OCI-LY7 (cell line): ENCODE data around the gene GPSM3. TPM values are rescaled to one million over a fixed set of nuclear protein-coding genes. Genes with fewer than 3 reads are reported as not detected.

Experiments
- BruUV-seq: library from RNA; stranded (reverse); fragments of 400-500 nt; replicated peaks from 2 replicates; lab custom pipeline; 2021; lab: Mats Ljungman, UMichigan
- CTCF ChIA-PET: fragments of 300-600 bp; sonication (Branson Sonifier 250); formaldehyde crosslinking; loops from one replicate; lab custom pipeline; 2022; ENCODE audit warnings: antibody characterized with exemption; ENCODE audit not compliant: unreplicated experiment; lab: Charles Lee
- POLR2A ChIA-PET: fragments of 300-600 bp; sonication (Branson Sonifier 250); formaldehyde crosslinking; loops from one replicate; lab custom pipeline; 2022; ENCODE audit warnings: antibody characterized with exemption; lab: Charles Lee
- DNase-seq: peaks from one replicate; pipeline ENCODE4 v3.0.0-alpha.2; 2015; ENCODE audit warnings: low spot score
- H2AFZ ChIP-seq: fragments of 200-600 bp; sonication (generic), shearing (Covaris generic); 2 replicates; pipeline ENCODE4 v1.6.1; 2014; ENCODE audit warnings: mild to moderate bottlenecking, antibody characterized with exemption, low read length, moderate library complexity
- H3K27ac ChIP-seq: fragments of 200-600 bp; sonication (generic); 2 replicates; pipeline ENCODE4 v1.5.1; 2014; ENCODE audit warnings: mixed run types, low read depth, mild to moderate bottlenecking, moderate library complexity, low read length, inconsistent platforms; ENCODE audit not compliant: poor library complexity, severe bottlenecking
- H3K36me3 ChIP-seq: fragments of 200-600 bp; sonication (generic); 2 replicates; pipeline ENCODE4 v1.6.1; 2014; ENCODE audit warnings: mild to moderate bottlenecking, antibody characterized with exemption, low read length, moderate library complexity, mixed read lengths; ENCODE audit not compliant: insufficient read depth
- H3K4me1 ChIP-seq: fragments of 200-600 bp; sonication (generic); 2 replicates; pipeline ENCODE4 v1.5.1; 2014; ENCODE audit warnings: mild to moderate bottlenecking, low read length; ENCODE audit not compliant: insufficient read depth, poor library complexity, severe bottlenecking
- H3K4me2 ChIP-seq: fragments of 200-600 bp; sonication (generic); 2 replicates; pipeline ENCODE4 v1.6.1; 2014; ENCODE audit warnings: mild to moderate bottlenecking, low read length
- H3K4me3 ChIP-seq: fragments of 200-600 bp; sonication (generic); 2 replicates; pipeline ENCODE4 v1.5.1; 2014; ENCODE audit warnings: mild to moderate bottlenecking, low read depth, low read length; ENCODE audit not compliant: poor library complexity, severe bottlenecking
- H3K79me2 ChIP-seq: fragments of 200-600 bp; sonication (generic); 2 replicates; pipeline ENCODE4 v1.6.1; 2016; ENCODE audit warnings: low read depth, mild to moderate bottlenecking, low read length, moderate library complexity, mixed read lengths; ENCODE audit not compliant: insufficient read depth
- H3K9me2 ChIP-seq: fragments of 200-600 bp; sonication (generic); 2 replicates; pipeline ENCODE4 v1.6.1; 2016; ENCODE audit warnings: mild to moderate bottlenecking, low read length, mixed read lengths; ENCODE audit not compliant: insufficient read depth
- H3K9me3 ChIP-seq: fragments of 200-600 bp; sonication (generic); 2 replicates; pipeline ENCODE4 v1.6.1; 2014; ENCODE audit warnings: mild to moderate bottlenecking, mixed run types, low read length, mixed read lengths
- H4K20me1 ChIP-seq: fragments of 200-600 bp; sonication (generic); 2 replicates; pipeline ENCODE4 v1.6.1; 2014; ENCODE audit warnings: mild to moderate bottlenecking, antibody characterized with exemption, low read length, moderate library complexity, mixed read lengths; ENCODE audit not compliant: insufficient read depth
- CTCF ChIP-seq: fragments of 200-600 bp; sonication (generic); conservative IDR thresholded peaks from 2 replicates; pipeline ENCODE4 v1.5.1; 2014; ENCODE audit warnings: mild to moderate bottlenecking, antibody characterized with exemption, low read length, moderate library complexity, mixed read lengths
- EZH2phosphoT487 ChIP-seq: fragments of 200-600 bp; sonication (generic); IDR thresholded peaks from 2 replicates; pipeline ENCODE4 v1.6.1; 2018; ENCODE audit warnings: low read depth, borderline replicate concordance, mild to moderate bottlenecking, mixed run types, antibody characterized with exemption, low read length, moderate library complexity, mixed read lengths
- intact Hi-C: fragments of 100-400 bp; cut with micrococcal nuclease; formaldehyde crosslinking; loops from one replicate; pipeline ENCODE4 v1.10.0; 2022; ENCODE audit not compliant: unreplicated experiment
- total RNA-seq, 2 experiments: library from RNA; depleted of rRNA in 1 of 2; stranded (reverse); fragments of >200 nt in 1 of 2; shearing (Covaris generic) in 1 of 2; gene quantifications; 2 replicates each; pipeline ENCODE4 v1.2.3, GENCODE V29; 2014 to 2022

Gene GPSM3
- total RNA-seq, 2 experiments from 2014 or later = 94.4 to 100 TPM

DNA sequence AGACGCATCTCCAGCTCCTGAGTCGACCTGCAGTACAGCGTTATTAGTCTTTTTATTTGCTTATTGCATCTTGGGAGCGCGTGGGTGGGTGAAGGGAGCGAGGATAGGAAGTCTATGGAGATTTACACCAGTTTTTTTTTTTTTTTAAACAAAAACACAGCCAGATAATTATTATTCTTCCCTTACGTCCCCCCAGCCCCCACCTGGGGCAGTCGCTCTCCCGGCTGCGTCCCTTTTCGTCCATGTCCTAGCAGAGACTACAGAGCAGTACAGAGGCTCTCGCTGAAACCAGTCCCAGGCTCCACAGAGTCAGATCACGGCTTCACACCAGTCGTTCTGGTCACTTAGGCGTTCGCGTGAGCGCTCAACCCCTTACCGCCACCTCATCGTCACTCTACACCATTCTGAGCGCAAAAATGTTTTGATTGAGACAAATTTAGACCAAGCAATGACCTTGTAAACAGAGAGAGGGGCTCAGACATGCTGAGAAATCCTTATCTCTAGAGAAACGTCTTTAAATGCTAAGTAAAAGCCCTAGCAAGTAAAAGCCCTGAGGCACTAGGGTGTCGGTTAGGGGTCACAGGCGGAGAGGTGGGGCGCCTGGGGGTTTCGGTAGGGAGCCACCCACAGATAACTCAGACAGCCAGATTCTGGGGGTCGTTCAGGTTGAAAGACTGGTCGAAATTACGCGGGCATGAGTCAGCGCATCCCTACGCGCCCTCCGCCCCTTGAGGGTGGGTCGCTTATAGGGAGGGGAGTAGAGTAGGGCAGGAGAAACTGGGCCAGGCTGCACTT lies 39.5 kb downstream of the GPSM3 start:
- no peaks in the 10 kb centered on the region for H3K9me3 ChIP-seq
- H4K20me1 ChIP-seq = no peaks in the 10 kb centered on the region
- no TSS peak for BruUV-seq
- H3K4me1 ChIP-seq = peaks cover 23% of the 10 kb centered on the region
- ChIA-PET CTCF (interaction anchor here (0.7 kb wide), 1 partner anchor 255 kb away, joined by 6 read pairs; no protein-coding TSS in a partner anchor), POLR2A (interaction anchor here (0.8 kb wide), 1 partner anchor 49 kb away, joined by 3 read pairs; no protein-coding TSS in a partner anchor)
- no peak for DNase-seq
- peak overlapping the region; percentile 80 for H3K4me3 ChIP-seq
- no peaks in the 10 kb centered on the region; the same call in 1 of the 2 replicates for H3K79me2 ChIP-seq
- intact Hi-C loops = no loop called here
- peaks cover 24% of the 10 kb centered on the region for H3K36me3 ChIP-seq
- peak overlapping the region; percentile 62 for H3K27ac ChIP-seq
- TF ChIP-seq EZH2phosphoT487 (no peak), CTCF (no peak)
- peak overlapping the region; percentile 55 for H2AFZ ChIP-seq
- H3K9me2 ChIP-seq = no peaks in the 10 kb centered on the region
- peak overlapping the region; percentile 82 for H3K4me2 ChIP-seq

- H3K9me2 ChIP-seq = no peaks in the 10 kb centered on the region
- no peak for DNase-seq
- H3K27ac ChIP-seq = no peak within 1 kb of the TSS
- peak within 1 kb of the TSS; percentile 82; the same call in 1 of the 2 replicates for H3K4me2 ChIP-seq
- H3K4me3 ChIP-seq = no peak within 1 kb of the TSS
- ChIA-PET POLR2A (interaction anchor here (0.8 kb wide), 1 partner anchor 48 kb away, joined by 3 read pairs; no protein-coding TSS in a partner anchor), CTCF (interaction anchor here (0.7 kb wide), 1 partner anchor 254 kb away, joined by 6 read pairs; no protein-coding TSS in a partner anchor)
- peaks cover 23% of the 10 kb centered on the region for H3K4me1 ChIP-seq
- no peaks in the 10 kb centered on the region; the same call in 1 of the 2 replicates for H3K79me2 ChIP-seq
- TSS peak; percentile 50 for BruUV-seq
- no peaks in the 10 kb centered on the region for H4K20me1 ChIP-seq
- H2AFZ ChIP-seq = no peak within 1 kb of the TSS
- intact Hi-C loops = no loop called here
- H3K9me3 ChIP-seq = no peaks in the 10 kb centered on the region
- TF ChIP-seq EZH2phosphoT487 = no peak
- TF ChIP-seq CTCF = no peak
- peaks cover 15% of the 10 kb centered on the region for H3K36me3 ChIP-seq
Observed at GRCh38 chr6:32151863-32152768, 40.3 kb downstream of the GPSM3 start, which contains the start of gene PRRT1. PRRT1 (minus strand) TSS chr6:32151939; CDS start chr6:32151827, 112 bp downstream.
